Hepatocyte (in vitro differentiated cells): ENCODE measurements around the gene UNC45B. TPM values are rescaled to one million over a fixed set of nuclear protein-coding genes. Genes with fewer than 3 reads are reported as not detected.

Source experiments
- DNase-seq: peaks from one replicate; pipeline ENCODE4 v3.0.0-alpha.2; 2016; ENCODE audit warnings: low spot score
- H2AFZ ChIP-seq: fragments of 200-600 bp; sonication (generic); 2 replicates; pipeline ENCODE4 v1.6.0; 2016; ENCODE audit warnings: antibody characterized with exemption, mild to moderate bottlenecking
- H3K27ac ChIP-seq: fragments of 200-600 bp; sonication (generic); 2 replicates; pipeline ENCODE4 v1.5.1; 2016; ENCODE audit warnings: mild to moderate bottlenecking
- H3K27me3 ChIP-seq: fragments of 200-600 bp; sonication (generic); 2 replicates; pipeline ENCODE4 v1.6.1; 2016
- H3K36me3 ChIP-seq: fragments of 200-600 bp; sonication (generic); replicated peaks from 2 replicates; pipeline ENCODE4 v1.5.1; 2016; ENCODE audit warnings: low read depth; ENCODE audit not compliant: insufficient read depth
- H3K4me1 ChIP-seq: fragments of 200-600 bp; sonication (generic); 2 replicates; pipeline ENCODE4 v1.5.1; 2016; ENCODE audit warnings: mild to moderate bottlenecking, moderate library complexity; ENCODE audit not compliant: insufficient read depth
- H3K4me2 ChIP-seq: fragments of 200-600 bp; sonication (generic); 2 replicates; pipeline ENCODE4 v1.6.0; 2016
- H3K4me3 ChIP-seq: fragments of 200-600 bp; sonication (generic); 2 replicates; pipeline ENCODE4 v1.5.1; 2016; ENCODE audit warnings: mild to moderate bottlenecking
- H3K79me2 ChIP-seq: fragments of 200-600 bp; sonication (generic); 2 replicates; pipeline ENCODE4 v1.6.0; 2017; ENCODE audit warnings: mild to moderate bottlenecking
- H3K9me2 ChIP-seq: fragments of 200-600 bp; sonication (generic); replicated peaks from 2 replicates; pipeline ENCODE4 v1.6.0; 2017; ENCODE audit warnings: mild to moderate bottlenecking; ENCODE audit not compliant: insufficient read depth
- H3K9me3 ChIP-seq: fragments of 200-600 bp; sonication (generic); 2 replicates; pipeline ENCODE4 v1.5.1; 2016; ENCODE audit warnings: low read depth, mild to moderate bottlenecking
- H4K20me1 ChIP-seq: fragments of 200-600 bp; sonication (generic); 2 replicates; pipeline ENCODE4 v1.6.0; 2016; ENCODE audit warnings: mild to moderate bottlenecking; ENCODE audit not compliant: insufficient read depth, poor library complexity, severe bottlenecking
- EZH2 ChIP-seq: fragments of 200-600 bp; sonication (generic); IDR thresholded peaks from 2 replicates; pipeline ENCODE4 v1.6.1; 2016; ENCODE audit warnings: antibody characterized with exemption, mild to moderate bottlenecking, borderline replicate concordance
- EZH2phosphoT487 ChIP-seq: fragments of 200-600 bp; sonication (generic); IDR thresholded peaks from one replicate; pipeline ENCODE4 v1.6.1; 2018; ENCODE audit warnings: antibody characterized with exemption, mild to moderate bottlenecking, low read depth, moderate library complexity; ENCODE audit not compliant: unreplicated experiment, severe bottlenecking
- WGBS: methylation state at CpG from one replicate; pipeline ENCODE4 v1.1.6; 2016; ENCODE audit warnings: low lambda C conversion rate; ENCODE audit errors: missing lambda C conversion rate; 5-methylcytosine and 5-hydroxymethylcytosine counted together
- polyA plus RNA-seq: library from polyadenylated mRNA; unstranded; fragments of >200 nt; fragmentation: Nextera tagmentation; extraction: Ambion mirVana; gene quantifications from 2 replicates; pipeline ENCODE4 v1.2.1, GENCODE V29; 2016
- total RNA-seq: library from RNA; depleted of rRNA; stranded (reverse); fragments of >200 nt; gene quantifications from 2 replicates; pipeline ENCODE4 v1.2.3, GENCODE V29; 2014
- TF ChIP-seq, protein P1 (sequence below): fragments of 200-600 bp; sonication (generic); IDR thresholded peaks from 2 replicates; pipeline ENCODE4 v1.5.1; 2016; ENCODE audit warnings: antibody characterized with exemption, mild to moderate bottlenecking; ENCODE audit not compliant: poor library complexity

UNC45B gene
- total and polyA plus RNA-seq, 2 experiments from 2014 or later: not detected

DNA sequence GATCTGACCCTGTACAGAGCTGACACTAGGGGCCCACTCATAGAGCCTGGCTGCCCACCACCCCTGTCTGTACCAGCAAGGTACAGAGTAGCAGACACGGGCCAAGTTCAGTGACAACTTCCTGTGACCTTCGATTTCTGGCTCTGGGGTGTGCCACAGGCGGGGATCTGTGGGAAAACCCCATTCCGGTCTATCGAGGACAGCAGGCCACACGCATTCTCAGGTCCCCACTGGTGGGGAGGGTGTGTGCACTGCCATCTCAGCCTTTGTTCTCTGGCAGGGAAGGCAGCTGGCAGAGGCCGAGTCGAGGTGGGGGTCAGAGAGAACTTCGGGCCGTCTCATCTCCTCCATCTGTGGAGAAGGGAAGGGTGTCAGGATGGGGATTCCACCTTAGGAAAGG is 15.5 kb upstream of the UNC45B start:
- Histone ChIP-seq H3K27me3 (no peaks in the 10 kb centered on the region), H3K4me1 (no peaks in the 10 kb centered on the region), H3K27ac (no peak overlapping the region), H2AFZ (no peak overlapping the region), H3K4me2 (no peak overlapping the region), H4K20me1 (no peaks in the 10 kb centered on the region), H3K9me2 (no peaks in the 10 kb centered on the region), H3K79me2 (no peaks in the 10 kb centered on the region), H3K36me3 (no peaks in the 10 kb centered on the region), H3K4me3 (no peak overlapping the region), H3K9me3 (no peaks in the 10 kb centered on the region)
- TF ChIP-seq EZH2phosphoT487 (no peak), EZH2 (no peak)
- TF ChIP-seq, protein P1, sequence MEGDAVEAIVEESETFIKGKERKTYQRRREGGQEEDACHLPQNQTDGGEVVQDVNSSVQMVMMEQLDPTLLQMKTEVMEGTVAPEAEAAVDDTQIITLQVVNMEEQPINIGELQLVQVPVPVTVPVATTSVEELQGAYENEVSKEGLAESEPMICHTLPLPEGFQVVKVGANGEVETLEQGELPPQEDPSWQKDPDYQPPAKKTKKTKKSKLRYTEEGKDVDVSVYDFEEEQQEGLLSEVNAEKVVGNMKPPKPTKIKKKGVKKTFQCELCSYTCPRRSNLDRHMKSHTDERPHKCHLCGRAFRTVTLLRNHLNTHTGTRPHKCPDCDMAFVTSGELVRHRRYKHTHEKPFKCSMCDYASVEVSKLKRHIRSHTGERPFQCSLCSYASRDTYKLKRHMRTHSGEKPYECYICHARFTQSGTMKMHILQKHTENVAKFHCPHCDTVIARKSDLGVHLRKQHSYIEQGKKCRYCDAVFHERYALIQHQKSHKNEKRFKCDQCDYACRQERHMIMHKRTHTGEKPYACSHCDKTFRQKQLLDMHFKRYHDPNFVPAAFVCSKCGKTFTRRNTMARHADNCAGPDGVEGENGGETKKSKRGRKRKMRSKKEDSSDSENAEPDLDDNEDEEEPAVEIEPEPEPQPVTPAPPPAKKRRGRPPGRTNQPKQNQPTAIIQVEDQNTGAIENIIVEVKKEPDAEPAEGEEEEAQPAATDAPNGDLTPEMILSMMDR: no peak
- WGBS: 95% methylated on average over 10 of the region's 10 CpGs
- DNase-seq: no peak

DNA sequence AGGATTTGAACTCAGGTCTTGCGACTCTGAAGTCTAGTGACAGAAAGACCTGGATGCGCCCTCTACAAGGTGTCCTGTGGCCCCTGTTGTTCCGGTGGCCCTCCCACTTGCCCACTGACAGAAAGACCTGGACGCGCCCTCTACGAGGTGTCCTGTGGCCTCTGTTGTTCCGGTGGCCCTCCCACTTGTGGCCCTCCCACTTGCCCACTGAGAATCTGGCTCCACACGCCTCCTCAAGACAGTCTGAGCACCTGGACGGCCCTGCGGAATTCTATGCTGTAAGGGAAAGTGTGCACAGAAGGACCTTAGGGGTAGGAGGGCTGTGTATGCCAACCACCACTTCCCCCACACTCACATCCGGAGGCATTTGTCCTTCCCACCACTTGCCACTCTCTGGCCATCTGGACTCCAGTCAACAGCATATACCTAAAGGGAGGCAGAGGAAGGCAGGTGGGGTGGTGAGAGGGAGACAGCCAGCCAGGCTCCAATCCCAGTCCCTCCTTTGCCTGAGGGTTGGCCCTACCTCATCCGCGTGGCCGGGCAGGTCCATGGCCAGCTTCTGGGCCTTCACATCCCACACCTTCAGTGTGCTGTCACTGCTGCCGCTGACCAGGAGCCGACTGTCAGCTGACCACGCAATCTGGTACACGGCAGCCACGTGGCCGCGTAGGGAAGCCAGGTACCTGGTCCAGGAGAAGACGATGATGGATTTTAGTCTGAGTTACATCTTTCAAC is 14.6 kb upstream of the UNC45B start:
- 95% methylated on average over 21 of the region's 22 CpGs for WGBS
- no peak overlapping the region for H3K4me2 ChIP-seq
- no peak for DNase-seq
- no peaks in the 10 kb centered on the region for H3K27me3 ChIP-seq
- no peak overlapping the region for H3K4me3 ChIP-seq
- no peak for TF ChIP-seq EZH2phosphoT487
- H3K79me2 ChIP-seq: no peaks in the 10 kb centered on the region
- no peaks in the 10 kb centered on the region for H3K4me1 ChIP-seq
- no peaks in the 10 kb centered on the region for H4K20me1 ChIP-seq
- H3K9me2 ChIP-seq: no peaks in the 10 kb centered on the region
- H3K27ac ChIP-seq: no peak overlapping the region
- no peaks in the 10 kb centered on the region for H3K9me3 ChIP-seq
- H3K36me3 ChIP-seq: no peaks in the 10 kb centered on the region
- H2AFZ ChIP-seq: no peak overlapping the region

DNA sequence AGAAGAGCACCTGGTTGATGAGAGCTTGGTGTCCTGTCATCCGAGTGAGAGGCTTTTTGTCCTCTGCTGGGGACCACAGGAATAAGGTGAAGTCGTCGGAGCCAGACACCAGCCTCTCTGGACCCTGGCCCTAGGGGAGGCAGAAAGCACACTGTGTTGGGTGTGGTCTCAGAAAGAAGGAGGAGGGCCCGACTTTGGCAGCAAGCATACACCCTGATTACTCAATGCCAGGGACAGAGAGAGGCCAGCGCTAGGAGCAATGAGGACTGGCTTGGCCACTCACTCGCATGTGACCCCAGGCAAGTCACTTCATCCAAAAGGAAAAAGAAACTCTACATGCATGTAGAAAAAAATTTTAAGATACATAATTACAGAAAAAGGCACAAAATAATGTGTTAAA is 12.3 kb upstream of the UNC45B start:
- no peaks in the 10 kb centered on the region for H3K79me2 ChIP-seq
- H3K9me2 ChIP-seq: no peaks in the 10 kb centered on the region
- no peaks in the 10 kb centered on the region for H4K20me1 ChIP-seq
- no peak overlapping the region for H3K4me2 ChIP-seq
- WGBS: 96% methylated on average over 6 of the region's 6 CpGs
- no peaks in the 10 kb centered on the region for H3K9me3 ChIP-seq
- H3K27ac ChIP-seq: no peak overlapping the region
- no peak for DNase-seq
- H2AFZ ChIP-seq: no peak overlapping the region
- no peaks in the 10 kb centered on the region for H3K4me1 ChIP-seq
- no peaks in the 10 kb centered on the region for H3K36me3 ChIP-seq
- no peak overlapping the region for H3K4me3 ChIP-seq
- TF ChIP-seq, protein P1: no peak
- no peak for TF ChIP-seq EZH2phosphoT487
- no peaks in the 10 kb centered on the region for H3K27me3 ChIP-seq

DNA sequence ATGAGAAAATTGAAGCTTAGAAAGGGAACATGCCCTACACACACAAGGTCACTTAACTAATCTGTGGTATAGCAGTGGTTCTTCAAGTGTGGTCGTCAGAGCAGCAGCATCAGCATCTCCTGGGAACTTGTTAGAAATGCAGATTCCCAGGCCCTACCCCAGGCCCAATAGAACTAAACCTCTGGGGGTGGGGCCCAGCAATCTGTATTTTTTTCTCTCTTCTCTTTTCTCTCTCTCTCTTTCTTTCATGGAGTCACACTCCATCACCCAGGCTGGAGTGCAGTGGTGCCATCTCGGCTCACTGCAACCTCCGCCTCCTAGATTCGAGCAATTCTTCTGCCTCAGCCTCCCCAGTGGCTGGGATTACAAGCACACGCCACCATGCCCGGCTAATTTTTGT is 9.4 kb upstream of the UNC45B start:
- no peak overlapping the region for H2AFZ ChIP-seq
- no peak overlapping the region for H3K4me3 ChIP-seq
- no peaks in the 10 kb centered on the region for H3K36me3 ChIP-seq
- no peaks in the 10 kb centered on the region for H4K20me1 ChIP-seq
- DNase-seq: no peak
- no peaks in the 10 kb centered on the region for H3K27me3 ChIP-seq
- H3K27ac ChIP-seq: no peak overlapping the region
- TF ChIP-seq EZH2phosphoT487 (no peak), EZH2 (no peak)
- TF ChIP-seq, protein P1: no peak
- peaks cover 4% of the 10 kb centered on the region for H3K4me1 ChIP-seq
- no peaks in the 10 kb centered on the region for H3K9me3 ChIP-seq
- WGBS: over 99% methylated on average over 6 of the region's 6 CpGs
- no peaks in the 10 kb centered on the region for H3K9me2 ChIP-seq
- H3K79me2 ChIP-seq: peaks cover 14% of the 10 kb centered on the region
- H3K4me2 ChIP-seq: no peak overlapping the region
